ENCODE data around the gene HDDC3. TPM values are rescaled to one million over a fixed set of nuclear protein-coding genes. Genes with fewer than 3 reads are reported as not detected.

The HDDC3 gene
- polyA plus RNA-seq, 1 of the 3 experiments (the other 2 are of a cell fraction), result 25.8 TPM

GRCh38 chr15:90941038-90941437 is 8.7 kb upstream of the HDDC3 start:
- Histone ChIP-seq H3K4me3 (ENCODE audit: low read depth in 2 of 2, low read length in 1 of 2) (no peak overlapping the region), H3K27ac (ENCODE audit: low read depth in 2 of 2, low read length in 1 of 2) (no peak overlapping the region), H3F3A (replicated peaks; ENCODE audit: insufficient read depth) (no peaks in the 10 kb centered on the region), H4K20me1 (ENCODE audit: insufficient read depth) (no peaks in the 10 kb centered on the region), H3K79me2 (ENCODE audit: insufficient read depth) (peaks cover 14% of the 10 kb centered on the region), H3K9me3 (no peaks in the 10 kb centered on the region), H3K9ac (no peak overlapping the region), H2AFZ (ENCODE audit: low read depth) (no peak overlapping the region), H3K36me3 (replicated peaks in 1 of 2; ENCODE audit: control insufficient read depth in 1 of 2, insufficient read depth in 2 of 2, low read length in 1 of 2) (peaks cover 51 to 59% of the 10 kb centered on the region in 2 experiments), H3K9me2 (no peaks in the 10 kb centered on the region), H3K27me3 (ENCODE audit: insufficient read depth) (no peaks in the 10 kb centered on the region), H3K4me2 (no peak overlapping the region), H3K4me1 (ENCODE audit: control insufficient read depth in 1 of 2, insufficient read depth in 2 of 2, low read depth in 1 of 2, low read length in 1 of 2) (peaks cover 6 to 7% of the 10 kb centered on the region in 2 experiments; a peak in 2 of 4 replicates)
- CTCF ChIA-PET, result interaction anchor here (1.8 to 11.4 kb wide), 3 partner anchors 9 to 306 kb away, joined by 4 to 108 read pairs (median 41); partner anchors contain the start of genes HDDC3 and UNC45A
- TF ChIP-seq NFIC (IDR thresholded peaks at IDR 0.05; ENCODE audit: borderline replicate concordance) (no peak), EP300 (IDR thresholded peaks at IDR 0.05; ENCODE audit: borderline replicate concordance in 1 of 2, low read depth in 1 of 2, low read length in 1 of 2) (no peak), MEF2A (IDR thresholded peaks at IDR 0.05; ENCODE audit: borderline replicate concordance, low read depth) (no peak), YY1 (IDR thresholded peaks at IDR 0.05; ENCODE audit: low read depth) (no peak)
- TF ChIP-seq, protein P1, sequence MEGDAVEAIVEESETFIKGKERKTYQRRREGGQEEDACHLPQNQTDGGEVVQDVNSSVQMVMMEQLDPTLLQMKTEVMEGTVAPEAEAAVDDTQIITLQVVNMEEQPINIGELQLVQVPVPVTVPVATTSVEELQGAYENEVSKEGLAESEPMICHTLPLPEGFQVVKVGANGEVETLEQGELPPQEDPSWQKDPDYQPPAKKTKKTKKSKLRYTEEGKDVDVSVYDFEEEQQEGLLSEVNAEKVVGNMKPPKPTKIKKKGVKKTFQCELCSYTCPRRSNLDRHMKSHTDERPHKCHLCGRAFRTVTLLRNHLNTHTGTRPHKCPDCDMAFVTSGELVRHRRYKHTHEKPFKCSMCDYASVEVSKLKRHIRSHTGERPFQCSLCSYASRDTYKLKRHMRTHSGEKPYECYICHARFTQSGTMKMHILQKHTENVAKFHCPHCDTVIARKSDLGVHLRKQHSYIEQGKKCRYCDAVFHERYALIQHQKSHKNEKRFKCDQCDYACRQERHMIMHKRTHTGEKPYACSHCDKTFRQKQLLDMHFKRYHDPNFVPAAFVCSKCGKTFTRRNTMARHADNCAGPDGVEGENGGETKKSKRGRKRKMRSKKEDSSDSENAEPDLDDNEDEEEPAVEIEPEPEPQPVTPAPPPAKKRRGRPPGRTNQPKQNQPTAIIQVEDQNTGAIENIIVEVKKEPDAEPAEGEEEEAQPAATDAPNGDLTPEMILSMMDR (IDR thresholded peaks at IDR 0.05), result no peak
- DNase-seq, result no peak
- POLR2A ChIA-PET, result interaction anchor here (0.9 kb wide), 1 partner anchor 11 kb away, joined by 5 read pairs; no protein-coding TSS in a partner anchor
- 100% methylated on average over 1 of the region's 4 CpGs for WGBS (ENCODE audit: low lambda C conversion rate)

DNA sequence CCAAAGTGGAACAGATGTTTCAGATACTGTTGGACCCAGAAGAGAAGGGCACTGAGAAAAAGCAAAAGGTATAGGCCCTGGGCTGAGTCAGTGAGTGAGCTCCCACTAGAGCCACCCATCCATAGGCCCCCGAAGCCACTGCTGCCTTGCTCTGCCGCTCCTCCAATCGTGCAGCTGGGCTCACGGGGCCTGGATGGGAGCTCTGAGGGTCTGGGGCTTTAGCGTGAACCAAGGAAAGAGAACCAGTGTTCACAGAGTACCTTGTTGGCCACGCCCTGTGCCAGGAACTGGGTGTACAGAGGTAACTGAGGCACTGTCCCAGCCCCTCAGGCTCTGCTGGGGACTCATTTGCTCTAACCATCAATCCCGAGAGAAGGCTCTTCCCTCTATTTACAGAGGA is 7.4 kb upstream of the HDDC3 start:
- H3K27ac ChIP-seq (ENCODE audit: low read depth in 2 of 2, low read length in 1 of 2), result no peak overlapping the region
- no peak overlapping the region for H2AFZ ChIP-seq (ENCODE audit: low read depth)
- H3K4me1 ChIP-seq (ENCODE audit: control insufficient read depth in 1 of 2, insufficient read depth in 2 of 2, low read depth in 1 of 2, low read length in 1 of 2), result peaks cover 7 to 10% of the 10 kb centered on the region in 2 experiments; a peak in 2 of 4 replicates
- no peaks in the 10 kb centered on the region for H4K20me1 ChIP-seq (ENCODE audit: insufficient read depth)
- H3K79me2 ChIP-seq (ENCODE audit: insufficient read depth), result peaks cover 23% of the 10 kb centered on the region
- no peaks in the 10 kb centered on the region for H3K27me3 ChIP-seq (ENCODE audit: insufficient read depth)
- WGBS (ENCODE audit: low lambda C conversion rate), result 70% methylated on average over 2 of the region's 7 CpGs
- H3F3A ChIP-seq (replicated peaks; ENCODE audit: insufficient read depth), result no peaks in the 10 kb centered on the region
- no peak for TF ChIP-seq MEF2A (IDR thresholded peaks at IDR 0.05; ENCODE audit: borderline replicate concordance, low read depth)
- no peak for TF ChIP-seq FOSL2 (IDR thresholded peaks at IDR 0.05; ENCODE audit: borderline replicate concordance, low read depth)
- no peak for TF ChIP-seq PBX3 (IDR thresholded peaks at IDR 0.05)
- TF ChIP-seq USF1 (IDR thresholded peaks at IDR 0.05; ENCODE audit: borderline replicate concordance, low read depth), result no peak
- TF ChIP-seq FOXM1 (IDR thresholded peaks at IDR 0.05; ENCODE audit: low read depth), result no peak
- TF ChIP-seq MAX (IDR thresholded peaks at IDR 0.05; ENCODE audit: low read depth), result no peak
- TF ChIP-seq RAD21 (IDR thresholded peaks at IDR 0.05; ENCODE audit: low read length), result no peak
- TF ChIP-seq EP300 (IDR thresholded peaks at IDR 0.05; ENCODE audit: borderline replicate concordance in 1 of 2, low read depth in 1 of 2, low read length in 1 of 2), result no peak
- no peak for TF ChIP-seq NFIC (IDR thresholded peaks at IDR 0.05; ENCODE audit: borderline replicate concordance)
- TF ChIP-seq EZH2phosphoT487 (IDR thresholded peaks at IDR 0.05; ENCODE audit: borderline replicate concordance, low read depth), result no peak
- TF ChIP-seq YY1 (IDR thresholded peaks at IDR 0.05; ENCODE audit: low read depth), result no peak
- no peak for TF ChIP-seq CHD2 (IDR thresholded peaks at IDR 0.05; ENCODE audit: low read length, partially characterized antibody)
- TF ChIP-seq GABPA (IDR thresholded peaks at IDR 0.05; ENCODE audit: low read depth), result no peak
- TF ChIP-seq NRF1 (IDR thresholded peaks at IDR 0.05; ENCODE audit: low read depth, low read length), result no peak
- no peak for TF ChIP-seq SMC3 (IDR thresholded peaks at IDR 0.05; ENCODE audit: low read depth, low read length)
- no peak for TF ChIP-seq RCOR1 (IDR thresholded peaks at IDR 0.05; ENCODE audit: low read length)
- POLR2A ChIA-PET, result interaction anchor here (1.1 kb wide), 1 partner anchor 8 kb away, joined by 3 read pairs; no protein-coding TSS in a partner anchor
- no peak for DNase-seq
- CTCF ChIA-PET, result interaction anchor here (0.8 to 11.5 kb wide), 5 partner anchors 8 to 308 kb away, joined by 3 to 142 read pairs (median 3); partner anchors contain the start of genes HDDC3, RCCD1 and UNC45A
- H3K9me3 ChIP-seq, result no peaks in the 10 kb centered on the region
- H3K9me2 ChIP-seq, result no peaks in the 10 kb centered on the region
- H3K36me3 ChIP-seq (replicated peaks in 1 of 2; ENCODE audit: control insufficient read depth in 1 of 2, insufficient read depth in 2 of 2, low read length in 1 of 2), result peaks cover 44 to 54% of the 10 kb centered on the region in 2 experiments
- H3K4me3 ChIP-seq (ENCODE audit: low read depth in 2 of 2, low read length in 1 of 2), result no peak overlapping the region
- no peak overlapping the region for H3K9ac ChIP-seq
- no peak overlapping the region for H3K4me2 ChIP-seq

Measured in SK-N-SH (cell line).